ENCODE results near the gene G3BP1.
A peak's percentile ranks its signal among the peaks of the same experiment; 100 is the strongest.
"Not testable (repeated sequence)": the region's sequence is repeated elsewhere in the genome, so short reads cannot be mapped to it uniquely, and the experiment has no call there.

Gene G3BP1

GRCh38 chr5:151800532-151800931 is 28.8 kb downstream of the G3BP1 start:
- DNase-seq: no peak

GRCh38 chr5:151805414-151806223 is 33.9 kb downstream of the G3BP1 start:
- DNase-seq: no peak

DNA sequence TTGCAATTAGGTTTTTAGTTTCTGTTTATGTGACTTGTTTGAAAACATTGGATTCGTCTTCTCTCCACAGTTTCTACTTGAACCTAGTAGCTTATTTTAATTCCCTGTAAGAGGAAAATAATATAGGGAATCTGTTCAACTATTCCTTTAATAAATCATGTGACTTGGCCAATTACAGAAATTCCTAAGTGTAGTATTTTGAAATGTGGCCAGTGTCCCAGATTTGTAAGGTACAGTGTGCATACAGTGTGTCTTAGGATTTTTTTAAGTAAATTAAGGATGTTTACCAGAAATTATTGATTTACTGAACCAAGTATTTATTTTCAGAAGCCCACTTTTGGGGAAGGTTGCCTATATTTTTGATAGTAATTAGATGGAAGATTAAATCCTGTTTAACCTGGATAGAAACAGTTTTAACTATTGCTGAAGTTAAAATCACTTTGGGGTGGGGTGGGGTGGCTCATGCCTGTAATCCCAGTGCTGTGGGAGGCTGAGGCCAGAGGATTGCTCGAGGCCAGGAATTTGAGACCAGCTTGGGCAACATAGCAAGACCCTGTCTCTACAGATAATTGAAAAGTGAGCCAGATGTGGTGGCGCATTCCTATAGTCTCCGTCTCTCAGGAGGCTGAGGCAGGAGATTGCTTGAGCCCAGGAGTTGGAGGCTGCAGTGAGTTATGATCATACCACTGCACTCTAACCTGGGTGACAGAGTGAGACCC is 36.9 kb downstream of the G3BP1 start:
- no peak for DNase-seq

DNA sequence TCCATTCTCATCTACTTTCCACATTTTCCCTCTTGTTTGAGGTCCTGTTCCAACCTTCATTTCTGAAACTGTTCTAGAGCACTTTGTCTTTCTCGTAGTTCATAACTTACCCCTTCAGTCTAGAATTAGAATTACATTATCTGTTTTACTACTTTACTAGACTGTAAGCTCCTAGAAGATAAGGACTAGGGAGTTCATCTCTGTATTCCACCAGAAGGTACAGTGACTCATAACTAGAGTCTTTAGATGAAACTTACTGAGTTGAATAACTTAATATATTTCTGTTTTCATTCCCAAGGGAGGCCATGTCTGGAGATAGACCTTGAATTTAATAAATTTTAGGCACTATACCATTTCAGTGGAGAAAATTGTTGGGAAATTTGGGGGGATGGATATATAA is 38.7 kb downstream of the G3BP1 start:
- no peak for DNase-seq

GRCh38 chr5:151810897-151811296 is 39.1 kb downstream of the G3BP1 start:
- DNase-seq: no peak

DNA sequence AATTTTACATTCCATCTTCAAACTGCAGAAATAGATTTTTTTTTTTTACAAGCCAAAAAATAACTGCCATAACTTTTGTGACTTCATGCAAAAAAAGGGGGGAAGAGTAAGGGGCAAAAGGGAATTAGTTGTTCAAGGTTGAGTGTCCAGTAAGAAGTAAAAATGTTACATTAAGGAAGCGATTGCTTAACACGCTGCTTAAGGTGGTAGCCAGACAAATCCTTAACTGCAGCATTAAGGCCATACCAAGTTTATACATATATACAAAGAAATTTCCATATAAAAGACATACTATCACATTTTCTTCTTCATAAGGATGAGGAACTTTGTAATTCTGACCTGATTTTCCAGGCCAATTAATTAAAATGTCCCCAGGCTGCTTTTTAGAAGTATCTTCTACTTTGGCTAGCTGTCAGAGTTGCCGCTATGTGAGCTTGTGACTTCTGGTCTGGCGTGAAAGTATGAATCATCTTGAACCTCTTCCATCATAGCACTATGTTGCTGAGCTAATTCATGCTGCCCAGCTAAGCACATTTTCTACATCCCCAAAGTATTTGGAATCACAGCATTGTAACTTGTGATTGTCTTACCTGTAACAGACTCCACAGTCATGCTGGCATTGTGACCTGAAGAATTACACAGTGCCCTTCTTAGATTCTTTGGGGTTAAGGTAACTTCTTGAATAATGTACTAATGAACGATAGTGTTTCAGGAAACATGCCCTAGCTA is 40.0 kb downstream of the G3BP1 start:
- no peak for DNase-seq

GRCh38 chr5:151812757-151813309 is 41.1 kb downstream of the G3BP1 start:
- DNase-seq: no peak

DNA sequence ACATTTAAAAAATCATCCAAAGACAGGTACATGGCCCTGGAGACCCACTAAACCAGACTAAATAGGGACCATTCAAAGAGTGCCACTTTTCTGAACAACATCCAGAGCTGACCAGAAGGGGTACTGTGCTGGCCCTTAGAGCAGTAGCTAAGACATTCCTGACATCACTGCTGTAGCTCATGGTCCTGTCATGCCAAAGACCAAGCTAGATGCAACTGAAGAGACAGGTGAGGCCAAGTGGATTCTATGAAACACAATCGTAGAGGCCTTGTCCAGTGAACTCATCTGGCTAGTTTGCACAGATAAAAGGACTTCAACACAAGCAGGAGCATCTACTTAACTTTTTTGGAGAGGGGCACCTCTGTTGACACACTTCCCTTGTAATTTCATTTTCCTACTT is 43.3 kb downstream of the G3BP1 start:
- no peak for DNase-seq

DNA sequence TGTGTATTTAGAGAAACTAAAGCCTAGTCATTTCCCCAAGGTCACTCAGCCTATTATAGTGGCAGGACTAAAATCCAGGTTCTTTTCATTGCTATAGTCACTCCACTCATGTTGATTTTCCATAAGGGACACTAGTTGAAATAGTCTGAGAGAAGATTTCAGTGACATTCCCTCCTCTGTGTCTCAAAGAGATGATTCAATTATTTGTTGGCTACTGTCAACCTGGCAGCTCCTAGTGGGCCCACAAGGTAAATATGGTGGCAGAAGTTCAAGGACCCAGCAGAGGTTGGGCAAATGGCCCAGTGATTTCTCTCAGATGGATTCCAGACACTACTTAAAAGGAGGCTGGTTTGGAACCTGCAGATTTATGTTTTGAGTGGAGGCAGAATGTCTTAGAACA is 48.1 kb downstream of the G3BP1 start:
- DNase-seq: no peak

GRCh38 chr5:151820271-151820670 is 48.5 kb downstream of the G3BP1 start:
- DNase-seq: no peak

GRCh38 chr5:151820903-151821302 is 49.1 kb downstream of the G3BP1 start:
- no peak for DNase-seq

- no peak for DNase-seq
These were observed 50.4 kb downstream of the G3BP1 start for GRCh38 chr5:151822141-151822540.

GRCh38 chr5:151825445-151825844 is 53.7 kb downstream of the G3BP1 start:
- peak; percentile 78 for DNase-seq

DNA sequence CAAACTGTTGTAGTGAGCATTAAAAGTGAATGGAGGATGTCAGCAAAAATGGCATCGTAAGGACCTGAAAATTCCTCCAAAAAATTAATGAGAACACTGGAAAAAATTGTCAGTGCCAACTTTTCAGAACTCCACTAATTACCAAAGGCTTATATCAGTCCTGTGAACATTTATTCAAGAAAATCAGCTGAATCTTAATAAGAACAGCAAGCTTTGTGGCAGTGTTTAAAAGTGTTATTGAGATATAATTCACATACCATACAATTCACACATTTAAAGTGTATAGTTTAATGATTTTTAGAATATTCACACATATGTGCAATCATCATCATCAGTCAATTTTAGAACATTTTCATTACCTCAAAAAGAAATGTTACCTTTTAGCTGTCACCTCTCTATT is 57.6 kb downstream of the G3BP1 start:
- DNase-seq: no peak

GRCh38 chr5:151832843-151833242 is 61.1 kb downstream of the G3BP1 start:
- DNase-seq: not testable (repeated sequence)

DNA sequence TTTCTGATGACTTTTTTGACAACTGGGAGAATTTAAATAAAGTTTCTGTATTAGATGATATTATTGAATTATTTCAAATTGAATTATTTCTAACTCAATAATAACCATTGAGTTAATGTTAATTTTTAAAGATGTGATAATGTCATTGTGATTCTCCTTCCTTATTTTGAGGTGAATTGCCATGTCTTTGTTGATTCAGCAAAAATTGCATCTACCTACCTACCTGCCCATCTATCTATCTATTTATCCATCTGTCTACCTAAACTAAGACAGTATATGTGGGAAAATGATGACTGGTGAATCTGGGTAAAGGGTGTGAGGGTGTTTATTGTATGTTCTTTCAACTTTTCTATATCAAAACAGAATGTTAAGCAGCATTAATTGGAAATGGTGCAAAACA is 75.0 kb downstream of the G3BP1 start:
- DNase-seq: no peak

GRCh38 chr5:151847871-151848270 is 76.1 kb downstream of the G3BP1 start:
- DNase-seq: no peak

DNA sequence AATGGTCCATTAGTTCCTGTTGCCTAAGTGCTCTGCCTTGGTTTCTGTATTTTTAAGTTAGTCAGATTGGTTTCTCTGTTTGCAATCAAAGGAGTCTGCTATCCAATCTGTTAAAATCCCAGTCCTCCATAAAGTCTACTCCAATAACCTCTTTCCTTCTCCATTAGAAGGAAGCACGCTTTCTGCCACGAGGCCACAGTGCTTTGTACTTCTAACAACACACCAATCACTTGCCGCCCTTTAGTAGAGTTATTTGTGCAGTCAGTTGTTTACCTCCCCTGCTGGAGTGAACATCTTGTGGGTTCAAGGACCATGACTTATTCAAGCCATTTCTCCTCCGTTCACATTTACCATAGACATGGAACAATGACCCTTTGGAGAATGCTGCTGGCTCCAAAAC is 83.9 kb downstream of the G3BP1 start:
- DNase-seq: no peak

DNA sequence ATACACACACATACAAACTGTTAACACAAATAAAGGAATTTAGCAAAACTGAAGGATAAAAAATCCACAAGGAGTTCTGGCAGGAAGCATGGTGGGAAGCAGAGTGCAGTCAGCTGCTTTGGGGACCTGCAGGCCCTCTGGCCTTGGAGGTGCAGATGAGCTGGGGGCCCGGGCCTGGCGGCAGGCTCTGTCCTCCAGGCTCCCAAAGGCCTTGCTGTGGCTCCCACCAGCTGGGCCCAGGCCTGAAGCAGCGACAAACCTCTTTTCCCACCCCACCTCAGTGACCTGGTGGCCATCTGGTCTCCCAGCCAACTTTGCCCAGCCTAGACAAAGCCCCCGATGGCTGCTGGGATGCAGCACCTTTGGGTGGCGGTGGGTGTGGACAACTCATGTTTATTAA is 85.1 kb downstream of the G3BP1 start:
- DNase-seq: no peak

DNA sequence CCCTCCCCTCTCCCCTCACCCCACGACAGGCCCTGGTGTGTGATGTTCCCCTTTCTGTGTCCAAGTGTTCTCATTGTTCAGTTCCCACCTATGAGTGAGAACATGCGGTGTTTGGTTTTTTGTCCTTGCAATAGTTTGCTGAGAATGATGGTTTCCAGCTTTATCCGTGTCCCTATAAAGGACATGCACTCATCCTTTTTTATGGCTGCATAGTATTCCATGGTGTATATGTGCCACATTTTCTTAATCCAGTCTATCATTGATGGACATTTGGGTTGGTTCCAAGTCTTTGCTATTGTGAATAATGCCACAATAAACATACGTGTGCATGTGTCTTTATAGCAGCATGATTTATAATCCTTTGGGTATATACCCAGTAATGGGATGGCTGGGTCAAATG is 89.1 kb downstream of the G3BP1 start:
- DNase-seq: not testable (repeated sequence)
